H1 (cell line): Measurements from ENCODE around the gene SLC9C2. TPM values are rescaled to one million over a fixed set of nuclear protein-coding genes. Genes with fewer than 3 reads are reported as not detected.

ENCODE experiments used
- CTCF ChIA-PET: fragments of 300-600 bp; sonication (Branson Sonifier 250); formaldehyde crosslinking; loops from one replicate; lab custom pipeline; 2021; ENCODE audit not compliant: partially characterized antibody; lab: Charles Lee
- POLR2A ChIA-PET: fragments of 300-600 bp; sonication (Branson Sonifier 250); formaldehyde crosslinking; loops from one replicate; lab custom pipeline; 2021; ENCODE audit warnings: inconsistent platforms; ENCODE audit not compliant: partially characterized antibody; lab: Charles Lee
- DNase-seq, 2 experiments: peaks; one replicate each; pipeline versions ENCODE4 v3.0.0 to v3.0.0-alpha.2; 2010 to 2022; ENCODE audit warnings: low spot score in 2 of 2, low read depth in 1 of 2, mixed read lengths in 1 of 2
- FAIRE-seq: peaks from 2 replicates; lab custom pipeline; 2011; peaks lifted over from hg19 to GRCh38; lab: Jason Lieb, UNC
- H2AFZ ChIP-seq: 2 replicates; pipeline ENCODE4 v1.8.1; 2012; ENCODE audit warnings: low read length, inconsistent platforms
- H2AK5ac ChIP-seq: 2 replicates; pipeline ENCODE4 v1.6.1; 2013; ENCODE audit warnings: low read depth, low read length
- H2BK120ac ChIP-seq: replicated peaks from 2 replicates; pipeline ENCODE3; 2013; ENCODE audit warnings: low read depth, low read length, inconsistent platforms
- H2BK12ac ChIP-seq: 2 replicates; pipeline ENCODE4 v1.6.1; 2013; ENCODE audit warnings: low read depth, low read length
- H2BK15ac ChIP-seq: 2 replicates; pipeline ENCODE4 v1.6.1; 2013; ENCODE audit warnings: low read length
- H2BK20ac ChIP-seq: 2 replicates; pipeline ENCODE4 v1.6.1; 2013; ENCODE audit warnings: low read length
- H2BK5ac ChIP-seq: 2 replicates; pipeline ENCODE4 v1.6.1; 2013; ENCODE audit warnings: low read depth, low read length
- H3K14ac ChIP-seq: 2 replicates; pipeline ENCODE4 v1.6.1; 2013; ENCODE audit warnings: inconsistent platforms; ENCODE audit not compliant: insufficient read length
- H3K18ac ChIP-seq: 2 replicates; pipeline ENCODE4 v1.6.1; 2013; ENCODE audit warnings: low read length; ENCODE audit errors: extremely low read depth
- H3K23ac ChIP-seq: 2 replicates; pipeline ENCODE4 v1.6.1; 2013; ENCODE audit warnings: inconsistent platforms; ENCODE audit not compliant: insufficient read length
- H3K23me2 ChIP-seq: 2 replicates; pipeline ENCODE4 v1.6.1; 2013; ENCODE audit warnings: low read depth, low read length
- H3K27ac ChIP-seq: 2 replicates; pipeline ENCODE4 v1.6.1; 2011; ENCODE audit warnings: low read depth, low read length, inconsistent platforms
- H3K27me3 ChIP-seq, 4 experiments: replicated peaks in 1 of 4; 1 replicate in 1 of 4; 2 replicates in 3 of 4; pipeline versions ENCODE4 v1.6.1 to v1.8.1; 2011 to 2013; ENCODE audit warnings: low read length in 3 of 4, mild to moderate bottlenecking in 3 of 4, inconsistent platforms in 2 of 4, mixed read lengths in 2 of 4, moderate library complexity in 1 of 4; ENCODE audit not compliant: control insufficient read depth in 3 of 4, insufficient read depth in 3 of 4; ENCODE audit errors: extremely low read depth in 1 of 4
- H3K36me3 ChIP-seq, 4 experiments: 2 replicates each; pipeline versions ENCODE4 v1.6.1 to v1.8.1; 2011 to 2013; ENCODE audit warnings: mild to moderate bottlenecking in 4 of 4, low read length in 3 of 4, moderate library complexity in 2 of 4, control low read depth in 1 of 4, inconsistent platforms in 1 of 4; ENCODE audit not compliant: insufficient read depth in 4 of 4, control insufficient read depth in 2 of 4
- H3K4ac ChIP-seq: replicated peaks from 2 replicates; pipeline ENCODE3; 2013; ENCODE audit warnings: low read length, low read depth, mixed read lengths, inconsistent platforms; ENCODE audit not compliant: insufficient read length
- H3K4me1 ChIP-seq, 4 experiments: replicated peaks in 1 of 4; 1 replicate in 1 of 4; 2 replicates in 3 of 4; pipeline versions ENCODE4 v1.6.1 to v1.8.1; 2011 to 2013; ENCODE audit warnings: low read length in 3 of 4, inconsistent platforms in 2 of 4, mixed read lengths in 1 of 4; ENCODE audit not compliant: insufficient read depth in 4 of 4, control insufficient read depth in 3 of 4
- H3K4me2 ChIP-seq, 2 experiments: 2 replicates each; pipeline versions ENCODE4 v1.6.1 to v1.8.1; 2011 to 2013; ENCODE audit warnings: low read depth in 2 of 2, low read length in 2 of 2, control low read depth in 1 of 2, inconsistent platforms in 1 of 2, mild to moderate bottlenecking in 1 of 2; ENCODE audit not compliant: insufficient read depth in 1 of 2
- H3K4me3 ChIP-seq, 4 experiments: fragments of 200-600, 300-600 bp in 1 of 4; sonication (generic), shearing (Covaris generic), sonication (Bioruptor Twin) in 1 of 4; 2 replicates each; pipeline versions ENCODE4 v1.5.1 to v1.8.1; 2011 to 2016; ENCODE audit warnings: low read length in 4 of 4, low read depth in 3 of 4, control low read depth in 2 of 4, inconsistent platforms in 2 of 4, mild to moderate bottlenecking in 2 of 4, mixed read lengths in 1 of 4, moderate library complexity in 1 of 4; ENCODE audit not compliant: insufficient read depth in 2 of 4; ENCODE audit errors: extremely low read depth in 1 of 4
- H3K56ac ChIP-seq: replicated peaks from 2 replicates; pipeline ENCODE3; 2013; ENCODE audit warnings: low read depth, mild to moderate bottlenecking, mixed read lengths, low read length, inconsistent platforms; ENCODE audit not compliant: insufficient read length
- H3K79me1 ChIP-seq: 2 replicates; pipeline ENCODE4 v1.6.1; 2013; ENCODE audit warnings: low read depth, low read length, control low read depth
- H3K79me2 ChIP-seq, 2 experiments: 2 replicates each; pipeline versions ENCODE4 v1.6.1 to v1.8.1; 2012 to 2013; ENCODE audit warnings: low read length in 2 of 2, mild to moderate bottlenecking in 2 of 2, inconsistent platforms in 1 of 2; ENCODE audit not compliant: insufficient read depth in 2 of 2, control insufficient read depth in 1 of 2
- H3K9ac ChIP-seq, 4 experiments: replicated peaks in 1 of 4; 1 replicate in 1 of 4; 2 replicates in 3 of 4; pipeline versions ENCODE4 v1.6.1 to v1.8.1; 2011 to 2013; ENCODE audit warnings: low read depth in 3 of 4, low read length in 3 of 4, control low read depth in 2 of 4, mild to moderate bottlenecking in 2 of 4, moderate library complexity in 2 of 4, inconsistent platforms in 1 of 4; ENCODE audit errors: extremely low read depth in 1 of 4
- H3K9me3 ChIP-seq, 2 experiments: 2 replicates each; pipeline versions ENCODE4 v1.6.1 to v1.8.1; 2012 to 2013; ENCODE audit warnings: mild to moderate bottlenecking in 2 of 2, moderate library complexity in 2 of 2, control low read depth in 1 of 2, inconsistent platforms in 1 of 2, low read depth in 1 of 2, low read length in 1 of 2, mixed read lengths in 1 of 2; ENCODE audit not compliant: insufficient read depth in 2 of 2
- H4K20me1 ChIP-seq, 2 experiments: replicated peaks in 1 of 2; 2 replicates each; pipeline versions ENCODE3 to v1.8.1; 2011 to 2013; ENCODE audit warnings: inconsistent platforms in 2 of 2, low read length in 2 of 2, mild to moderate bottlenecking in 1 of 2; ENCODE audit not compliant: insufficient read depth in 2 of 2, control insufficient read depth in 1 of 2
- H4K5ac ChIP-seq: 2 replicates; pipeline ENCODE4 v1.6.1; 2013; ENCODE audit warnings: low read length, low read depth, mixed read lengths, inconsistent platforms; ENCODE audit not compliant: insufficient read length
- H4K8ac ChIP-seq: 2 replicates; pipeline ENCODE4 v1.8.0; 2013; ENCODE audit warnings: mild to moderate bottlenecking, moderate library complexity, low read length, inconsistent platforms; ENCODE audit not compliant: insufficient read depth; ENCODE audit errors: extremely low read depth
- H4K91ac ChIP-seq: replicated peaks from 2 replicates; pipeline ENCODE3; 2013; ENCODE audit warnings: low read length, mixed read lengths, inconsistent platforms; ENCODE audit not compliant: insufficient read length
- BCL11A ChIP-seq, 2 experiments: IDR thresholded peaks; one replicate each; pipeline ENCODE4 v1.6.1; 2011; ENCODE audit warnings: low read depth in 2 of 2, low read length in 2 of 2, mild to moderate bottlenecking in 2 of 2
- CBX5 ChIP-seq: fragments of 300-800, 300-1000 bp; sonication (generic); IDR thresholded peaks from 2 replicates; pipeline ENCODE4 v1.7.1; 2016; ENCODE audit warnings: antibody characterized with exemption, low read length, low read depth
- CEBPB ChIP-seq: IDR thresholded peaks from 2 replicates; pipeline ENCODE4 v1.6.1; 2012; ENCODE audit warnings: low read depth, low read length
- JUN ChIP-seq: IDR thresholded peaks from 2 replicates; pipeline ENCODE4 v1.6.1; 2011; ENCODE audit warnings: low read depth, mild to moderate bottlenecking, improper control_type of control experiment, low read length
- KDM1A ChIP-seq: fragments of 200-600, 300-600 bp; sonication (generic); IDR thresholded peaks from 2 replicates; pipeline ENCODE4 v1.7.1; 2016; ENCODE audit warnings: mild to moderate bottlenecking, low read length, borderline replicate concordance
- KDM4A ChIP-seq: IDR thresholded peaks from one replicate; pipeline ENCODE4 v1.7.1; 2012; ENCODE audit warnings: low read depth, mild to moderate bottlenecking, moderate library complexity, low read length, inconsistent platforms; ENCODE audit not compliant: severe bottlenecking
- POU5F1 ChIP-seq: IDR thresholded peaks from 2 replicates; pipeline ENCODE4 v1.6.1; 2011; ENCODE audit warnings: low read depth, mild to moderate bottlenecking, low read length, moderate library complexity
- RAD21 ChIP-seq, 2 experiments: IDR thresholded peaks in 1 of 2; conservative IDR thresholded peaks in 1 of 2; 2 replicates each; pipeline ENCODE4 v1.6.1; 2011; ENCODE audit warnings: low read depth in 2 of 2, low read length in 2 of 2, improper control_type of control experiment in 1 of 2, inconsistent platforms in 1 of 2, mild to moderate bottlenecking in 1 of 2, moderate library complexity in 1 of 2
- SIRT6 ChIP-seq: IDR thresholded peaks from one replicate; pipeline ENCODE4 v1.7.1; 2012; ENCODE audit warnings: low read length, inconsistent platforms
- SP1 ChIP-seq: IDR thresholded peaks from 2 replicates; pipeline ENCODE4 v1.6.1; 2011; ENCODE audit warnings: low read depth, low read length
- SP4 ChIP-seq: IDR thresholded peaks from 2 replicates; pipeline ENCODE4 v1.6.1; 2012; ENCODE audit warnings: low read length, inconsistent platforms
- WGBS, 2 experiments: shearing (Covaris generic) in 1 of 2; methylation state at CpG; one replicate each; pipeline versions ENCODE4 v1.1.6 to v1.1.7; 2013 to 2015; ENCODE audit warnings: low lambda C conversion rate in 2 of 2, mixed read lengths in 2 of 2, inconsistent platforms in 1 of 2, low coverage in 1 of 2, missing lambda C conversion rate in 1 of 2; ENCODE audit not compliant: insufficient replicate concordance in 2 of 2, insufficient coverage in 1 of 2, insufficient read length in 1 of 2; ENCODE audit errors: extremely low coverage in 1 of 2, missing lambda C conversion rate in 1 of 2; 5-methylcytosine and 5-hydroxymethylcytosine counted together
- polyA plus RNA-seq, 7 experiments: library from polyadenylated mRNA; depleted of rRNA in 3 of 7; stranded (reverse) in 5 of 7; unstranded in 2 of 7; fragments of >200 nt in 5 of 7; fragments of 200-250 nt in 2 of 7; gene quantifications; 1 replicate in 5 of 7; 2 replicates in 1 of 7; 4 replicates in 1 of 7; pipeline versions ENCODE4 v1.2.1 to v1.2.3, GENCODE V29; 2011 to 2013; ENCODE audit warnings: missing spikeins in 2 of 7, mixed read lengths in 2 of 7
- total RNA-seq: library from RNA; stranded (reverse); fragmentation: NEBNext Ultra II Directional; extraction: Animal tissue kit (Norgen Biotek cat#: 25700); gene quantifications from 2 replicates; pipeline ENCODE4 v1.2.1, GENCODE V29; 2021

SLC9C2 gene
- total and polyA plus RNA-seq, 2 of the 8 experiments (the other 6 are each of a cell fraction or from before 2014, with no cell fraction given): not detected

- peak; percentile 15 to 84 for DNase-seq
- Histone ChIP-seq H3K9ac (peak within 1 kb of the TSS; percentile 95 to 100 (median 98)), H3K79me2 (peaks cover 12 to 79% of the 10 kb centered on the region in 2 experiments), H2BK120ac (no peak within 1 kb of the TSS), H2AK5ac (peak within 1 kb of the TSS; percentile 32), H3K14ac (no peak within 1 kb of the TSS), H3K56ac (peak within 1 kb of the TSS; percentile 74), H3K4me1 (peaks cover 2 to 18% (median 4%) of the 10 kb centered on the region in 4 experiments; a peak in 6 of 7 replicates), H2BK5ac (peak within 1 kb of the TSS; percentile 97), H3K4me3 (peak within 1 kb of the TSS; percentile 86 to 94 (median 92)), H3K36me3 (peaks cover 17 to 32% (median 22%) of the 10 kb centered on the region in 4 experiments), H2BK12ac (peak within 1 kb of the TSS; percentile 83), H4K91ac (peak within 1 kb of the TSS; percentile 81), H2BK15ac (peak within 1 kb of the TSS; percentile 62; the same call in 1 of the 2 replicates), H4K20me1 (peaks cover 12% of the 10 kb centered on the region in 2 experiments), H3K9me3 (no peaks in the 10 kb centered on the region), H3K23ac (no peak within 1 kb of the TSS), H2AFZ (no peak within 1 kb of the TSS), H3K18ac (peak within 1 kb of the TSS; percentile 94), H3K4me2 (peak within 1 kb of the TSS; percentile 91 to 92), H3K79me1 (0 out of 2 replicates have a peak, but pooled peaks cover 2% of the 10 kb centered on the region), H4K8ac (peak within 1 kb of the TSS; percentile 99), H2BK20ac (no peak within 1 kb of the TSS), H3K27me3 (no peaks in the 10 kb centered on the region), H4K5ac (peak within 1 kb of the TSS; percentile 98), H3K4ac (peak within 1 kb of the TSS; percentile 79), H3K23me2 (peaks cover 12% of the 10 kb centered on the region), H3K27ac (peak within 1 kb of the TSS; percentile 96)
- WGBS, 2 experiments: 2% methylated on average over 50 of the region's 69 CpGs; no CpG with 5 or more reads in 1 of the 2 experiments
- FAIRE-seq: no peak
- CTCF ChIA-PET: interaction anchor here (0.6 to 4.3 kb wide), 10 partner anchors 10 to 109 kb away, joined by 3 to 44 read pairs (median 4); no protein-coding TSS in a partner anchor
- POLR2A ChIA-PET: interaction anchor here (0.7 to 4.8 kb wide), 27 partner anchors 8 to 391 kb away, joined by 3 to 53 read pairs (median 5); partner anchors contain the start of genes CENPL, DARS2, GAS5 and ZBTB37
- TF ChIP-seq KDM4A (no peak), CEBPB (no peak), KDM1A (no peak), BCL11A (IDR thresholded peaks at IDR 0.05; ENCODE audit: low read depth in 2 of 2, low read length in 2 of 2) (no peak), SP1 (peak; percentile 22; the same call in 1 of the 2 replicates), CBX5 (no peak), POU5F1 (no peak), SIRT6 (no peak), JUN (no peak), RAD21 (IDR thresholded peaks at IDR 0.05 in 1 of 2, conservative IDR thresholded peaks at IDR 0.05 in 1 of 2; ENCODE audit: low read depth in 2 of 2, low read length in 2 of 2) (0 out of 4 replicates have a peak, but pooled peaks of 1 of the 2 experiments have one; percentile 0), SP4 (no peak; the same call in 1 of the 2 replicates)
Observed at GRCh38 chr1:173477286-173478093, 125.4 kb downstream of the SLC9C2 start, which contains the start of gene PRDX6. TSS of gene PRDX6 (plus strand) at chr1:173477335. CDS start at chr1:173477398, 63 bp downstream.
